CD4-positive, alpha-beta T cell treated with Interleukin-4 for 1 hour (primary cell): ENCODE results near the gene LRBA.
"Not testable (repeated sequence)": the region's sequence is repeated elsewhere in the genome, so short reads cannot be mapped to it uniquely, and the experiment has no call there.

ENCODE experiments used
- DNase-seq, 2 donors: peaks; one replicate each; pipeline ENCODE4 v3.0.0-alpha.2; 2020 to 2022

Gene LRBA

GRCh38 chr4:150940123-150940522, 75.0 kb downstream of the LRBA start:
- no peak for DNase-seq

DNA sequence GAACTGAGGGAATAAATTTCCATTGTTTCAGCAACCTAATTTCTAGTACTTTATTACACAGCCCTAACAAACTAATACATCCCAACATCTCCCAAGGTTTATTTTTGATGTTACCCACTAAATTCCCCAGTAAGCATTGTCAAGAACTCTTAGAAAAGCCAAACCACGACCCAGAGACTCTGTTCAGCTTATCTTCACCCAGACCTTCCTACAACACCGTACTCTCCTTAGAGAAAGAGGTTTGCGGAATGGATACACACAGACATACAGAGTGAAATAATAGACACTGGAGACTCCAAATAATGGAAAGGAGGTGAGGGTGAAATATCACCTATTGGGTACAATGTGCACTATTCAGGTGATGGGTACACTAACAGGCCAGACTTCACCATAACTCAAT, 75.6 kb downstream of the LRBA start:
- DNase-seq = no peak

DNA sequence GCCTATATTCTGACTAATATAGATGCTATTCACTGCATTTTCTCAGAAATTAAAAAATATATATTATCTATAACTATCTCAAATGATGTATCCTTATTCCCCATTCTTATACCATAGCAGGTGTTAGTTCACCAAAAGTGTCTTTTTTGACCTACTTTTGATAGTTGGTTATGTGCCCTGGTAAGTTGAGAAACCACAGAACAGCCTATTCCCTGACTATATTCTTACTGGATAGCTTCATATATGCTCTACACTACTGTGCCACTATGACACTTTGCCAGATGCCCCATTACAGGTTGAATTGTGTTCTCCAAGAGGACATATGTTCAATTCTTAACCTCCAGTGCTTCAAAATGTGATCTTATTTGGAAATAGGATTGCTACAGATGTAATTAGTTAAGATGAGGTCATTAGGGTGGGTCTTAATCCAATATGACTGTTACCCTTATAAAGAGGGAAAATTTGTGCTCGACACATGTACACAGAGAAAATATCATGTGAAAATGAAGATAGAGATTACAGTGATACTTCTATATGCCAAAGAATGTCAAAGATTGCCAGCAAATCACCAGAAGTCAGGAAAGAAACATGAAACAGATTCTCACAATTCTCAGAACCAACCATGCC, 76.1 kb downstream of the LRBA start:
- no peak for DNase-seq

- DNase-seq = no peak
Measured at GRCh38 chr4:150938417-150938816, 76.7 kb downstream of the LRBA start.

DNA sequence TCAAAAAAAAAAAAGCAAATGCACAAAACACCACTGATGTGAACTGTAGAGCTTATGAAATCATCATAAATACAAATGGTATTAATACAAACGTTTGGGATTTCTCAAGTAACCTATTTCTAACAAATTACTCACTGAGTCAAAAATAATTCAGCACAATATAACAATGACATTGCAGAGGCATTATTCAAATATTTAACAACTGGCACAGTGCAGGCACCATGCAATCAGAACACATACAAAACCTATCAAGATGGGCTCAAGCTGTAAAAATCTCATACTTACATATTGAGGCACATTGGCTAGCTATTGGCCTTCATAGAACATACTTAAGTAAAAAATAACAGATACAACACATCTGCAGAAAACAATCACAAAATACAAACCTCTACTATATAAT, 81.1 kb downstream of the LRBA start:
- no peak for DNase-seq

DNA sequence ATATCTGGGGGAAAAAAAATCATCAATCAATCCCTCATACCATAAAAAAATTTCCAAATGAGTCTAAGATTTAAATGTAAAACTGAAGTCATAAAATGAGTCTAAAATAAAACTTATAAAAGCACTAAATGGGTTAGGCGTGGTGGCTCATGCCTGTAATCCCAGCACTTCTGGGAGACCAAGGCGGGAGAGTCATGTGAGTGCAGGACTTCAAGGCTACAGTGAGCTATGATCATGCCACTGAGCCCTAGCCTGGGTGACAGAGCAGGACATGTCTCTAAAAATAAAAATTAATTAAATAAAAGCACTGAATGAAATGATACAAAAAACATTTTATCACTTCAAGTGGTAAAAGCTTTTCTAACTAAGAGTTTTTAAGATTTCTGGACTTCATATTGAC, 83.3 kb downstream of the LRBA start:
- no peak for DNase-seq

DNA sequence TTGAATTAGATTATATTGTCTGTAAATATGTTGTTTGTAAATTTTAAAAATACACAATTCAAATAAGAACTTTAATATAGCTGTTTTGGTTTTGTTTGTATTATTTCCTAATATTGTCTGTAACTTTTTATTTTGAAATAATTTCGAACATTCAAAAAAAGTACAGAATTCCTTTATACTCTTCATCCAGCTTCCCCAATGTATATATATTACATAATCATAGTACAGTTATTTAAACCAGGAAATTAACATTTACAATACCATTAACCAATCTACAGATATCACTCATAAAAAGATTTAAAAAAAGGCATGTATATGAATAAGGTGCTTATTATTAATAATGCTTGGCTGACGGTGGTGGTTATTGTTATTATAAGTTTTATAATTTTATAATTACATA, 84.1 kb downstream of the LRBA start:
- DNase-seq = no peak

DNA sequence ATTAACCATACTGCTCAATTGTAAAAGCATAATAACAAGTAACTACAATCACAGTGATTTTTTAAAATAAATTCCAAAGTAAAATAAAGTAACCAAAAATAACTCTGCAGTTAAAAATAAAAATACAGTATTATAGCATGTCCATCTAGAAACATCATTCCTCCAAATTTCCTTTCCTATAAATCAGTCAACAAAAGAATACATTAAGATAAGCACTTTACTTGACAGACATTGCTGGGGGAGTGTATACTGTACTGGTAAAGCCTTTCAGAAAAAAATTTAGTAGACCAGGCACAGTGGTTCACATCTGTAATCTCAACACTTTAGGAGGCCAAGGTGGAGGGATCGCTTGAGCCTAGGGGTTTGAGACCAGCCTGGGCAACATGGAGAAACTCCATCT, 91.1 kb downstream of the LRBA start:
- DNase-seq = no peak

- not testable (repeated sequence) for DNase-seq
Measured at GRCh38 chr4:150921486-150921885, 93.6 kb downstream of the LRBA start.

- DNase-seq = not testable (repeated sequence)
Measured at GRCh38 chr4:150918562-150918961, 96.5 kb downstream of the LRBA start.

DNA sequence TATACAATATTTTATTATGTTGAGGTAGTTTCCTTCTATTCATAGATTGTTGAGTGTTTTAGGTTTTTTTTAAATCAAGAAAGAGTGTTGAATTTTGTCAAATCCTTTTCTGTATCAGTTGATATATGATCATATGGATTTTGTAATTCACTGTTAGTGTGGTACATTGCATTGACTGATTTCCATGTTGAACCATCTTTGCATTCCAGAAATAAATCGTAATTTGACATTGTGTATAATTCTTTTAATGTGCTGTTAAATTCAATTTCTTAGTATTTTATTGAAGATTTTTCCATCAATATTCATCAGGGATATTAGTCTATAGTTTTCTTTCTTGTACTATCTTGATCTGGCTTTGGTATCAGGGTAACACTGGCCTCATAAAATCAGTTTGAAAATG, 103.8 kb downstream of the LRBA start:
- DNase-seq = no peak

- DNase-seq = peak in 1 of 2 donors; percentile 9
Measured at GRCh38 chr4:150909116-150909515, 106.0 kb downstream of the LRBA start.

DNA sequence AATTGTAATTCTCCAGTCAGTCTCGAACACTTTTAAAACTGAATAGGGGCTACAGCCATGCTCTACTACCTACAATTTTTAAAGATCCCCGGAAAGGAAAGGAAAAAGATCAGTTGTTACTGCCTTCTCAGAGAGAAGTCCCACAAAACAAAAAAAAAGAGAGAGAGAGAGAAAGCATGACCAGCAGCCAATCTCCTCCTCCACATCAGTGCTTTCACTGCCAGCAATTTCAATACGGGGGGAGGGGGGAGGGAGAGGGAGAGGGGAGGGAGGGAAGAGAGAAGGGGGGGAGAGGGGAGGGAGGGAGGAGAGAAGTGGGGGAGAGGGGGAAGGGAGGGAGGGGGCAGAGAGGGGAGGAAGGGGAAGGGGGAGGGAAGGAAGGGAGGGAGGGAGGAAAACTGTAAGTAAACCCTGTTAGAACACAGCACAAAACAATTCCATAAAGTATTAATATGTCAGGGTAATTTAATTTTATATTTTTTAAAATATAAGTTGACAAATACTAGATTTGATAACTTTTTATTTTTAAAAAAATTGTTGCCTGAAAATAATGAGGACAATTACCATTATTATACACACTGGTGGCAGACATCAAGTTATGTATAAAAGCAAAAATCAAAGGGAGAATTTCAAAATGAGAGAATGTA, 108.0 kb downstream of the LRBA start:
- DNase-seq = no peak

DNA sequence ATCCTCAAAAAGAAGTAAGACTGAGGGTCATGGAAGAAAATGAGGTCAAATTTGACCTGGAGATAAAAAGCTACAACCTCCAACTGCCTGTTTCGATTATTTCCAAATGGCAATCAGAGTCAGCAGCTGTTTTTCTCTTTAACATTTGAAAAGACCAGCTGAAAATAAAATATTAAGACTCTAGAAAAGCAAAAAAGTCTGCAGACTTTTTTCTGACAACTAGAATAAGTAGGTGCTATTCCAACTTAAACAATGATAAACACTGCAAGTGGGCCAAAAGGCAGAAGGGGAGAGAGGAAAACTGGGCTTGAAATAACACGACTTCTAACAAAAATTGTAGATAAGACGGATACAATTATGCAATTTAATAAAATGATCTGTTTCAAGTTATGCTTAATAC, 110.4 kb downstream of the LRBA start:
- DNase-seq = no peak

DNA sequence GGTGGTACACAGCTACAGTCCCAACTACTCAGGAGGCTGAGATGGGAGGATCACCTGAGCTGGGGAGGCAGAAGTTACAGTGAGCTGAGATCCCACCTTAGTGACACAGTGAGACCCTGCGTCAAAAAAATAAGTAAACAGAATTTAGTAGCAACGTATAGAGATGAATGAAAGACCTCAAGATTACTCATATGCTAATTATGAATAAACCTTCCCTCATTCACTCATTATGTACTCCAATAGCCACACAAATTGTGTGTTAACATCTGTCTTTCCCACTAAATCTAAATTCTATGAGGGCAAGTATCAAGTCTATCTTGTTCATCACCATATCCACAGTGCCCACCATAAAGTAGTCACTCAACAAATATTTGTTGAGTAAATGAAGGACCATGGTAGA, 111.5 kb downstream of the LRBA start:
- DNase-seq = no peak

GRCh38 chr4:150896497-150896896, 118.6 kb downstream of the LRBA start:
- no peak for DNase-seq

DNA sequence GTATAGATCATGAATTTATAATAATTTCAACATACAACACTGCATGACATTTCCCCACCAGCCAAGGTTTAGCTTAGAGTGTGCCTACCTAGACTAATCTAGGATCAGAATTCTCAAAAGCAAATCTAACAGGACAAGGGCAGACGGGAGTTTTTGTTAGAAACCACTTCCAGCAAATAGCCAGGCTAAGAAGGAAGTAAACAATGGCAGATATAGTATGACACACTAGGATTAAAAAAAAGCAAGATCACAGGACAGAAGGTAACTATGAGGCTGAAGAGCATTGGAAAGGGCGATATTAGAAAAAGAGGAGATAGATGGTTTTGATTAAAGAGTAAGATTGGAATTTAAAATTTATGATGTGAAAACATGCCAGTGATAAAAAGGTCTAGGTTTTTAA, 124.8 kb downstream of the LRBA start:
- DNase-seq = no peak

GRCh38 chr4:150889306-150889705, 125.8 kb downstream of the LRBA start:
- no peak for DNase-seq

- no peak for DNase-seq
Measured at GRCh38 chr4:150888625-150889024, 126.5 kb downstream of the LRBA start.

- no peak for DNase-seq
Measured at GRCh38 chr4:150888217-150888616, 126.9 kb downstream of the LRBA start.

DNA sequence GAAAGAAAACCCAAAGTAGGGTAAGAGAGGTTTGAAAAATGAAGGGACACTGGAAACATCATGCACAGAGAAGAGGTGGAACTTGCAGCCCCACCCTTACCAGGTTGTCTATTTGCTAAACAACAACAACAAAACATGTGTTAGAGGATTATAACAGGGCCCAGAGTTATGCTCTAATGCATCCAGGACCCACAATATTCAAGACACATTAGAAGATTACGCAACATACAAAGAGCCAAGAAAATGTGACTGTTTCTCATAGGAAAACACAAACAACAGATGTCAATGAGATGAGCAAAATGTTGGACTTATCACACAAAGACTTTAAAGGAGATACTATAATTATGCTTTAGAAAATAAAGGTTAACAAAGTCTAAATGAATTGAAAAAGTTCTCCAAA, 128.5 kb downstream of the LRBA start:
- no peak for DNase-seq

DNA sequence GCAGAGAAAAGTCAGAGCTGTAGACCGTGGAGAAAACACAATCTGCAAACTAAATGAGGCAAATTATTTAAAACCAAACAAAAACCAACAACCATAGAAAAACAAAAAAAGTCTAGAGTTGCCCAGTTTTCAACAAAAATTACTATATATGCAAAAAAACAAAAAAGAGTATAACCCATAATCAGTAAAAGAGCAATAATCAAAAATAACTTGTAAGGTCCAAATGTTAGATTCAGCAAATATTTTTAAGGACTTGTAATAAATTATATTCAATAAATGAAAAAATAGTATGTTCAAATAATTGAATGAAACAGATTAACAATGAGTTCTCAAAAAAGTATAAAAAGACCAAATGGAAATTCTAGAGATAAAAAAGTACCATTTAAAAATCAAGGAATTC, 130.5 kb downstream of the LRBA start:
- DNase-seq = no peak

- DNase-seq = no peak
Measured at GRCh38 chr4:150875367-150875766, 139.7 kb downstream of the LRBA start.

GRCh38 chr4:150874338-150875226, 140.5 kb downstream of the LRBA start:
- no peak for DNase-seq
